Sigmoid colon (tissue), 4 donors: ENCODE data around the gene ADRB2.

Experiments
- CTCF ChIP-seq, 4 experiments: fragments of 450-650 bp in 3 of 4; fragments of 200-600 bp in 1 of 4; IDR thresholded peaks; one replicate each; pipeline ENCODE4 v1.5.1; 2016 to 2019; ENCODE audit warnings: antibody characterized with exemption in 4 of 4, mild to moderate bottlenecking in 3 of 4, moderate library complexity in 2 of 4
- POLR2AphosphoS5 ChIP-seq, 4 donors: sonication (generic); formaldehyde crosslinking; IDR thresholded peaks; one replicate each; pipeline ENCODE4 v1.6.1; 2017; ENCODE audit warnings: antibody characterized with exemption in 4 of 4

- TF ChIP-seq CTCF (IDR thresholded peaks at IDR 0.05) = no peak
- TF ChIP-seq POLR2AphosphoS5 (IDR thresholded peaks at IDR 0.05) = no peak
Measured at GRCh38 chr5:148831590-148832565, 5.5 kb downstream of the ADRB2 start.
